T-helper 22 cell (primary cell): Measurements from ENCODE around the gene SMYD2.

Experiments used
- DNase-seq: peaks from one replicate; pipeline ENCODE4 v3.0.0-alpha.2; 2020; ENCODE audit warnings: low read depth

Gene SMYD2

GRCh38 chr1:214303141-214303930, 22.4 kb downstream of the SMYD2 start:
- DNase-seq, result no peak

- no peak for DNase-seq
Observed at GRCh38 chr1:214305164-214305751, 24.3 kb downstream of the SMYD2 start.

- no peak for DNase-seq
Observed at GRCh38 chr1:214306269-214306668, 25.3 kb downstream of the SMYD2 start.

GRCh38 chr1:214310010-214310409, 29.1 kb downstream of the SMYD2 start:
- DNase-seq, result no peak

- no peak for DNase-seq
Observed at GRCh38 chr1:214310777-214311690, 30.1 kb downstream of the SMYD2 start.

GRCh38 chr1:214312530-214313051, 31.6 kb downstream of the SMYD2 start:
- no peak for DNase-seq

GRCh38 chr1:214314178-214314843, 33.4 kb downstream of the SMYD2 start:
- no peak for DNase-seq

GRCh38 chr1:214316593-214316992, 35.6 kb downstream of the SMYD2 start:
- DNase-seq, result no peak

- DNase-seq, result no peak
Observed at GRCh38 chr1:214317300-214317699, 36.3 kb downstream of the SMYD2 start.

GRCh38 chr1:214317734-214318133, 36.8 kb downstream of the SMYD2 start:
- DNase-seq, result no peak

GRCh38 chr1:214318356-214318755, 37.4 kb downstream of the SMYD2 start:
- no peak for DNase-seq

- no peak for DNase-seq
Observed at GRCh38 chr1:214318956-214319736, 38.2 kb downstream of the SMYD2 start.

- no peak for DNase-seq
Observed at GRCh38 chr1:214319938-214320337, 39.0 kb downstream of the SMYD2 start.

- DNase-seq, result no peak
Observed at GRCh38 chr1:214321705-214322453, 40.9 kb downstream of the SMYD2 start.

- DNase-seq, result no peak
Observed at GRCh38 chr1:214324896-214325800, 44.2 kb downstream of the SMYD2 start.

- no peak for DNase-seq
Observed at GRCh38 chr1:214326406-214326805, 45.4 kb downstream of the SMYD2 start.

GRCh38 chr1:214327514-214327913, 46.6 kb downstream of the SMYD2 start:
- DNase-seq, result no peak

GRCh38 chr1:214328770-214329469, 48.0 kb downstream of the SMYD2 start:
- peak; percentile 36 for DNase-seq
